HepG2 (cell line): Measurements from ENCODE around the gene ANKRD29. TPM values are rescaled to one million over a fixed set of nuclear protein-coding genes. Genes with fewer than 3 reads are reported as not detected.
A peak's percentile ranks its signal among the peaks of the same experiment; 100 is the strongest.

ENCODE experiments used
- AKAP8 ChIP-seq: sonication (generic); formaldehyde crosslinking; IDR thresholded peaks from 2 replicates; pipeline ENCODE4 v1.5.1; 2020; ENCODE audit warnings: mild to moderate bottlenecking, missing genetic modification reagents
- CEBPB ChIP-seq: IDR thresholded peaks from 2 replicates; pipeline ENCODE4 v1.6.1; 2011; ENCODE audit warnings: low read depth, low read length, improper control_type of control experiment, borderline replicate concordance
- CREM ChIP-seq, 2 experiments: sonication (generic) in 1 of 2; formaldehyde crosslinking in 1 of 2; IDR thresholded peaks; 2 replicates each; pipeline versions ENCODE4 v1.4.0 to v1.6.1; 2016 to 2020; ENCODE audit warnings: antibody characterized with exemption in 1 of 2, mild to moderate bottlenecking in 1 of 2, missing genetic modification reagents in 1 of 2
- KMT2A ChIP-seq: sonication (generic); formaldehyde crosslinking; IDR thresholded peaks from 2 replicates; pipeline ENCODE4 v1.4.0; 2020; ENCODE audit warnings: missing genetic modification reagents
- NR3C1 ChIP-seq: sonication (generic); formaldehyde crosslinking; IDR thresholded peaks from 2 replicates; pipeline ENCODE4 v1.4.0; 2020; ENCODE audit warnings: missing genetic modification reagents
- SMC3 ChIP-seq: IDR thresholded peaks from 2 replicates; pipeline ENCODE4 v1.6.1; 2011; ENCODE audit warnings: low read length, improper control_type of control experiment
- SNAPC4 ChIP-seq: sonication (generic); formaldehyde crosslinking; IDR thresholded peaks from 2 replicates; pipeline ENCODE4 v1.4.0; 2020; ENCODE audit warnings: mild to moderate bottlenecking, missing genetic modification reagents
- ZFP36L1 ChIP-seq: sonication (generic); formaldehyde crosslinking; IDR thresholded peaks from 2 replicates; pipeline ENCODE4 v1.8.0; 2022; ENCODE audit warnings: mild to moderate bottlenecking, missing genetic modification reagents, moderate library complexity
- ZNF333 ChIP-seq: sonication (generic); formaldehyde crosslinking; IDR thresholded peaks from 2 replicates; pipeline ENCODE4 v1.4.0; 2020; ENCODE audit warnings: mild to moderate bottlenecking, missing genetic modification reagents, borderline replicate concordance
- ZNF431 ChIP-seq: sonication (generic); formaldehyde crosslinking; IDR thresholded peaks from 2 replicates; pipeline ENCODE4 v1.9.0; 2022; ENCODE audit warnings: missing genetic modification reagents, low read depth, mild to moderate bottlenecking, borderline replicate concordance
- ZNF598 ChIP-seq: sonication (generic); formaldehyde crosslinking; IDR thresholded peaks from 2 replicates; pipeline ENCODE4 v1.5.1; 2020; ENCODE audit warnings: mild to moderate bottlenecking, missing genetic modification reagents, borderline replicate concordance
- ZSCAN29 ChIP-seq: sonication (generic); formaldehyde crosslinking; conservative IDR thresholded peaks from 2 replicates; pipeline ENCODE4 v1.4.0; 2020; ENCODE audit warnings: mild to moderate bottlenecking, missing genetic modification reagents
- ZSCAN9 ChIP-seq: IDR thresholded peaks from 2 replicates; pipeline ENCODE4 v1.6.1; 2016; ENCODE audit warnings: borderline replicate concordance
- polyA plus RNA-seq, 8 experiments: library from polyadenylated mRNA; depleted of rRNA in 3 of 8; stranded (reverse) in 7 of 8; unstranded in 1 of 8; fragments of >200 nt; fragmentation: Illumina TruSeq in 4 of 8; extraction: Trizol in 4 of 8; gene quantifications; 2 replicates each; pipeline versions ENCODE4 v1.2.1 to v1.2.3, GENCODE V29; 2011 to 2016; ENCODE audit warnings: low read depth in 4 of 8, missing spikeins in 1 of 8, mixed read lengths in 1 of 8; ENCODE audit not compliant: insufficient read depth in 1 of 8
- total RNA-seq, 5 experiments: library from RNA; depleted of rRNA; stranded (reverse); fragments of >200 nt; fragmentation: Illumina TruSeq; extraction: Trizol; gene quantifications; 2 replicates each; pipeline ENCODE4 v1.2.3, GENCODE V29; 2016; ENCODE audit warnings: low read depth in 1 of 5
- TF ChIP-seq, protein P1 (sequence below): sonication (generic); formaldehyde crosslinking; IDR thresholded peaks from 2 replicates; pipeline ENCODE4 v1.4.0; 2020; ENCODE audit warnings: missing genetic modification reagents, mild to moderate bottlenecking, borderline replicate concordance
- TF ChIP-seq, protein P2 (sequence below): sonication (generic); formaldehyde crosslinking; IDR thresholded peaks from 2 replicates; pipeline ENCODE4 v1.9.0; 2021; ENCODE audit warnings: missing genetic modification reagents, borderline replicate concordance
- TF ChIP-seq, protein P3 (sequence below): sonication (generic); formaldehyde crosslinking; IDR thresholded peaks from 2 replicates; pipeline ENCODE4 v1.4.0; 2020; ENCODE audit warnings: mild to moderate bottlenecking, missing genetic modification reagents

ANKRD29 gene
- total and polyA plus RNA-seq, 2 of the 13 experiments (the other 11 are each of a cell fraction or from before 2014, with no cell fraction given), result not detected

DNA sequence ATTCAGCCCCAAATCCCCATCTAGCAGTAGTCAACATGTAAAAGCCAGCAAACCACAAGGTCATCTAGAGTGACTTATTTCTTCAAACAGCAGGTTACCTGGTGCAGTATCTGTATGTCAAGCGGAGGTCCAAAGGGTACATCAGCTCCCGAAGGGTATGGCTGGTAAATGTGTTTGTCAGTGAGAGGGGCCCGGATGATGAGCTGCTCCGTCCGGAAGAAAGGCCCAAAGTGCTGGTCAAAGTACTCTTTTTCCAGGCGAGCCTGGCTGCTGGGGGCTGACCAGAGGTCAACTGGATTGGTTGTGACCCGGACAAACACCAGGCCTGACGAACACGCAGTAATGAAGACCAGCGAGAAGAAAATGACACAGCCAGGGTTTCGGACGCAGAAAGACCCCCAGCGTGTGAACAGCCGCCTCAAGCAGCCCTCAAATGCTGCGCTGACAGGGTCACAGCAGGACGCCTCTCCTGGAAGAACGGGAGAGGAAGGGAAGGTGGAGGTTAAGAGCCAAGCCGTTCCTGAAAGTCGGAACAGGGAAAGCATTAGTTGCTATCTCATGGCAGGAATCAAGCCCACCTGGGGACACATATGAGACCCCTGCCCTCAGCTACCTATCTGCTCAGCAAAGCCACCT, 106.4 kb downstream of the ANKRD29 start (continued):
- TF ChIP-seq, protein P1, sequence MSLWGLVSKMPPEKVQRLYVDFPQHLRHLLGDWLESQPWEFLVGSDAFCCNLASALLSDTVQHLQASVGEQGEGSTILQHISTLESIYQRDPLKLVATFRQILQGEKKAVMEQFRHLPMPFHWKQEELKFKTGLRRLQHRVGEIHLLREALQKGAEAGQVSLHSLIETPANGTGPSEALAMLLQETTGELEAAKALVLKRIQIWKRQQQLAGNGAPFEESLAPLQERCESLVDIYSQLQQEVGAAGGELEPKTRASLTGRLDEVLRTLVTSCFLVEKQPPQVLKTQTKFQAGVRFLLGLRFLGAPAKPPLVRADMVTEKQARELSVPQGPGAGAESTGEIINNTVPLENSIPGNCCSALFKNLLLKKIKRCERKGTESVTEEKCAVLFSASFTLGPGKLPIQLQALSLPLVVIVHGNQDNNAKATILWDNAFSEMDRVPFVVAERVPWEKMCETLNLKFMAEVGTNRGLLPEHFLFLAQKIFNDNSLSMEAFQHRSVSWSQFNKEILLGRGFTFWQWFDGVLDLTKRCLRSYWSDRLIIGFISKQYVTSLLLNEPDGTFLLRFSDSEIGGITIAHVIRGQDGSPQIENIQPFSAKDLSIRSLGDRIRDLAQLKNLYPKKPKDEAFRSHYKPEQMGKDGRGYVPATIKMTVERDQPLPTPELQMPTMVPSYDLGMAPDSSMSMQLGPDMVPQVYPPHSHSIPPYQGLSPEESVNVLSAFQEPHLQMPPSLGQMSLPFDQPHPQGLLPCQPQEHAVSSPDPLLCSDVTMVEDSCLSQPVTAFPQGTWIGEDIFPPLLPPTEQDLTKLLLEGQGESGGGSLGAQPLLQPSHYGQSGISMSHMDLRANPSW (CRISPR knock-in tag), result peak; percentile 47; the same call in 1 of the 2 replicates
- TF ChIP-seq CEBPB (no peak), ZSCAN9 (CRISPR knock-in tag) (peak; percentile 86; the same call in 1 of the 2 replicates), ZNF431 (CRISPR knock-in tag) (no peak; the same call in 1 of the 2 replicates), AKAP8 (0 out of 2 replicates have a peak, but pooled peaks have one; percentile 47), ZFP36L1 (CRISPR knock-in tag) (peak; percentile 20; the same call in 1 of the 2 replicates), CREM (IDR thresholded peaks at IDR 0.05) (peak; percentile 72; the same call in 1 of the 2 replicates), CREM (CRISPR knock-in tag; IDR thresholded peaks at IDR 0.05) (no peak), ZNF598 (CRISPR knock-in tag) (peak; percentile 53; the same call in 1 of the 2 replicates), ZSCAN29 (CRISPR knock-in tag) (peak; percentile 93), SNAPC4 (CRISPR knock-in tag) (0 out of 2 replicates have a peak, but pooled peaks have one; percentile 6), KMT2A (CRISPR knock-in tag) (peak; percentile 75), SMC3 (peak; percentile 33; the same call in 1 of the 2 replicates), NR3C1 (CRISPR knock-in tag) (no peak), ZNF333 (CRISPR knock-in tag) (no peak)
- TF ChIP-seq, protein P2, sequence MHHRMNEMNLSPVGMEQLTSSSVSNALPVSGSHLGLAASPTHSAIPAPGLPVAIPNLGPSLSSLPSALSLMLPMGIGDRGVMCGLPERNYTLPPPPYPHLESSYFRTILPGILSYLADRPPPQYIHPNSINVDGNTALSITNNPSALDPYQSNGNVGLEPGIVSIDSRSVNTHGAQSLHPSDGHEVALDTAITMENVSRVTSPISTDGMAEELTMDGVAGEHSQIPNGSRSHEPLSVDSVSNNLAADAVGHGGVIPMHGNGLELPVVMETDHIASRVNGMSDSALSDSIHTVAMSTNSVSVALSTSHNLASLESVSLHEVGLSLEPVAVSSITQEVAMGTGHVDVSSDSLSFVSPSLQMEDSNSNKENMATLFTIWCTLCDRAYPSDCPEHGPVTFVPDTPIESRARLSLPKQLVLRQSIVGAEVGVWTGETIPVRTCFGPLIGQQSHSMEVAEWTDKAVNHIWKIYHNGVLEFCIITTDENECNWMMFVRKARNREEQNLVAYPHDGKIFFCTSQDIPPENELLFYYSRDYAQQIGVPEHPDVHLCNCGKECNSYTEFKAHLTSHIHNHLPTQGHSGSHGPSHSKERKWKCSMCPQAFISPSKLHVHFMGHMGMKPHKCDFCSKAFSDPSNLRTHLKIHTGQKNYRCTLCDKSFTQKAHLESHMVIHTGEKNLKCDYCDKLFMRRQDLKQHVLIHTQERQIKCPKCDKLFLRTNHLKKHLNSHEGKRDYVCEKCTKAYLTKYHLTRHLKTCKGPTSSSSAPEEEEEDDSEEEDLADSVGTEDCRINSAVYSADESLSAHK (CRISPR knock-in tag), result no peak
- TF ChIP-seq, protein P3, sequence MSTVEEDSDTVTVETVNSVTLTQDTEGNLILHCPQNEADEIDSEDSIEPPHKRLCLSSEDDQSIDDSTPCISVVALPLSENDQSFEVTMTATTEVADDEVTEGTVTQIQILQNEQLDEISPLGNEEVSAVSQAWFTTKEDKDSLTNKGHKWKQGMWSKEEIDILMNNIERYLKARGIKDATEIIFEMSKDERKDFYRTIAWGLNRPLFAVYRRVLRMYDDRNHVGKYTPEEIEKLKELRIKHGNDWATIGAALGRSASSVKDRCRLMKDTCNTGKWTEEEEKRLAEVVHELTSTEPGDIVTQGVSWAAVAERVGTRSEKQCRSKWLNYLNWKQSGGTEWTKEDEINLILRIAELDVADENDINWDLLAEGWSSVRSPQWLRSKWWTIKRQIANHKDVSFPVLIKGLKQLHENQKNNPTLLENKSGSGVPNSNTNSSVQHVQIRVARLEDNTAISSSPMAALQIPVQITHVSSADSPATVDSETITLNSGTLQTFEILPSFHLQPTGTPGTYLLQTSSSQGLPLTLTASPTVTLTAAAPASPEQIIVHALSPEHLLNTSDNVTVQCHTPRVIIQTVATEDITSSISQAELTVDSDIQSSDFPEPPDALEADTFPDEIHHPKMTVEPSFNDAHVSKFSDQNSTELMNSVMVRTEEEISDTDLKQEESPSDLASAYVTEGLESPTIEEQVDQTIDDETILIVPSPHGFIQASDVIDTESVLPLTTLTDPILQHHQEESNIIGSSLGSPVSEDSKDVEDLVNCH (CRISPR knock-in tag), result no peak
